ENCODE data around the gene MIOS. TPM values are rescaled to one million over a fixed set of nuclear protein-coding genes. Genes with fewer than 3 reads are reported as not detected.
A peak's percentile ranks its signal among the peaks of the same experiment; 100 is the strongest.

Gene MIOS
- total RNA-seq, 1 donor from 2014 or later, result 25.3 TPM

DNA sequence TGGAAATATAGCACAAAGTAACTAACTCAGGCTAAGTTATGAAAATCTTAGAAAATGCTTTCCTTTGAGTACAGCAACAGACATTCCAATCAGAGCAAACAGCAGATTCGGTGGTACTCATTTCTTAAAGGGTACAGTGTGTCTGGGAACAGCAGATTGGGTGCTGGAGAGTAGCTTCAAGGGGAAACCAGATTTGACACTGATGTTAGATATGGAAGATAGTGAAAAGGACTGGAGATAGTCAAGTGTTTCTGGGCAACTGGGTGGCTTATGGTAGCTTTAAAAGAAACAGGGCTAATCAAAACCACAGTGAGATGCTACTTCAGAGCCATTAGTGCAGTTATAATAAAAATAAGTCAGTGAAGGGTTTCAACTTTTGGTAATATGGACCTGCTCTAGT is 61.8 kb downstream of the MIOS start:
- no peak overlapping the region for H3K27ac ChIP-seq (replicated peaks)
- no peaks in the 10 kb centered on the region for H3K27me3 ChIP-seq (ENCODE audit: low read depth)
- H3K4me3 ChIP-seq, result no peak overlapping the region
- no peak for TF ChIP-seq CTCF (IDR thresholded peaks at IDR 0.05; ENCODE audit: borderline replicate concordance)
- no peaks in the 10 kb centered on the region for H3K4me1 ChIP-seq
- H3K9me3 ChIP-seq (replicated peaks), result no peaks in the 10 kb centered on the region
- H3K36me3 ChIP-seq, result no peaks in the 10 kb centered on the region
- intact Hi-C loops (cut with micrococcal nuclease), result no loop called here
- no peak for DNase-seq

DNA sequence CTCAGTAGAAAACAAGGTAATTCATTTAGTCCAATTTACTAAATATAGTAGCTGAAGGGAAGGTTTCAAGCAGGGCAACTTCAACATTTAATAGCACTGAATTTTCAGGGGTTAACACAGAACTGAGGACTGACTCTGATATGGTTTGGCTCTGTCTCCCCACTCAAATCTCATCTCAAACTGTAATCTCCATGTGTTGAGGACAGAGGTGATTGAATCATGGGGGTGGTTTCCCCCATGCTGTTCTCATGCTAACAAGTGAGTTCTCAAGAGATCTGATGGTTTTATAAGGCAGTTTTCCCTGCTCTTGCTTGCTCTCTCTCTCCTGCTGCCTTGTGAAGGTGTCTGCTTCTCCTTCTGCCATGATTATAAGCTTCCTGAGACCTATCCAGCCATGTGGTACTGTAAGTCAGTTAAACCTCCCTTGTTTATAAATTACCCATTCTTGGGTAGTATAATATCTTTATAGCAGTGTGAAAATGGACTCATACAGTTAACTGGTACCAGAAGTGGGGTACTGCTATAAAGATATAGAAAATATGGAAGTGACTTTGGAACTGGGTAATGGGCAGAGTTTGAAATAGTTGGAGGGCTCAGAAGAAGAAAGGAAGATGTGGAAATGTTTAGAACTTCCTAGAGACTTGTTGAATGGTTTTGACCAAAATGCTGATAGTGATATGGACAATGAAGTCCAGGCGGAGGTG is 64.1 kb downstream of the MIOS start:
- Histone ChIP-seq H3K4me3 (no peak overlapping the region), H3K9me3 (replicated peaks) (no peaks in the 10 kb centered on the region), H3K27me3 (ENCODE audit: low read depth) (no peaks in the 10 kb centered on the region), H3K36me3 (peaks cover 10% of the 10 kb centered on the region), H3K4me1 (no peaks in the 10 kb centered on the region), H3K27ac (replicated peaks) (no peak overlapping the region)
- intact Hi-C loops (cut with micrococcal nuclease), result no loop called here
- TF ChIP-seq CTCF (IDR thresholded peaks at IDR 0.05; ENCODE audit: borderline replicate concordance), result no peak
- DNase-seq, result no peak

DNA sequence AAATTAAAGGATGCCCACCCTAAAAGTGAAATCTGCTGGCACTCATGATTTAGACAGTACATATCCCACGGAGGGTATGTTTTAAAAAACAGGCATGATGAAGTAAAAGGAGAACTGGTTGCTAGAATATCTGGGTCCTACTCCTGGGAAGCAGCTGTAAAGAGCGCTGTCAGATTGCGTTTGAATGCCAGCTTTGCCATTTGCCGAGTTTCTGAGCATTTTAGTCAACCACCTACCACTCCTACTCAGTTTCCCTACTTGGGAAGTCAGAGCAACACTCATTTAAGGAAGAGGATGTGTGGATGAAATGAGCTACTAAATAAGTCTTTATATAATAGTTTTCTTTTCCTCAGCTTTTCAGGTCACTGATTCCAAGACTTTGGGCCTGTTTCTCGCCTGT is 72.7 kb downstream of the MIOS start:
- Histone ChIP-seq H3K4me1 (peaks cover 34% of the 10 kb centered on the region), H3K36me3 (peaks cover 30% of the 10 kb centered on the region), H3K4me3 (peak overlapping the region; percentile 85), H3K27ac (replicated peaks) (peak overlapping the region; percentile 90), H3K9me3 (replicated peaks) (no peaks in the 10 kb centered on the region), H3K27me3 (ENCODE audit: low read depth) (no peaks in the 10 kb centered on the region)
- intact Hi-C loops (cut with micrococcal nuclease), result no loop called here
- no peak for DNase-seq
- TF ChIP-seq CTCF (IDR thresholded peaks at IDR 0.05; ENCODE audit: borderline replicate concordance), result no peak

DNA sequence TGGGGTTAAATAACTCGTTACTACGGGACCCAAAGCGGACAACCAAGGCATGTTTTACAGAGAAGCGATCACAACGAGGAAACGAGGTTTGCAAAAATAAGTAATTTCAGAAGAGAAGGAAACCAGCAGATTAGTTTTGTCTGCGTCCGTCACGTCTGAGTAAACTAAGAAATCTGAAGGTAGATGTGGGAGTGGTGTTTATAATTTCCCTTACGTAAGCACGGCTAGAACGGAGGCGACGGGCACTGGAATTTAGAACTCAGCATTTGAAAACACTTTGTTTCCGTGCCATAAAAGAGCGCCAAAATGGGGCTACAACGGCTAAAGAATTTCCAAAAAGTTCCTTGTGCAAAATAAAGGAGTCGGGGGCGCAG is 73.2 kb downstream of the MIOS start:
- peaks cover 30% of the 10 kb centered on the region for H3K36me3 ChIP-seq
- TF ChIP-seq CTCF (IDR thresholded peaks at IDR 0.05; ENCODE audit: borderline replicate concordance), result no peak
- H3K4me1 ChIP-seq, result peaks cover 34% of the 10 kb centered on the region
- DNase-seq, result no peak
- peak overlapping the region; percentile 85 for H3K4me3 ChIP-seq
- H3K27me3 ChIP-seq (ENCODE audit: low read depth), result no peaks in the 10 kb centered on the region
- intact Hi-C loops (cut with micrococcal nuclease), result no loop called here
- H3K9me3 ChIP-seq (replicated peaks), result no peaks in the 10 kb centered on the region
- H3K27ac ChIP-seq (replicated peaks), result peak overlapping the region; percentile 90

GRCh38 chr7:7640221-7641128 is 73.8 kb downstream of the MIOS start, which contains the start of gene UMAD1:
Gene UMAD1 (plus strand): TSS chr7:7640752. CDS start chr7:7673372, 32,620 bp downstream.
- Histone ChIP-seq H3K27ac (replicated peaks) (peak within 1 kb of the TSS; percentile 90), H3K4me3 (peak within 1 kb of the TSS; percentile 85), H3K27me3 (ENCODE audit: low read depth) (no peaks in the 10 kb centered on the region), H3K4me1 (peaks cover 34% of the 10 kb centered on the region), H3K9me3 (replicated peaks) (no peaks in the 10 kb centered on the region), H3K36me3 (peaks cover 23% of the 10 kb centered on the region)
- intact Hi-C loops (cut with micrococcal nuclease), result no loop called here
- peak; percentile 98 for DNase-seq
- TF ChIP-seq CTCF (IDR thresholded peaks at IDR 0.05; ENCODE audit: borderline replicate concordance), result no peak
